ENCODE measurements around the gene HOPX.

The HOPX gene

GRCh38 chr4:56662782-56663468 is 18.2 kb downstream of the HOPX start:
- Histone ChIP-seq H3K9ac (ENCODE audit: low read depth, low read length) (no peak overlapping the region), H3K36me3 (ENCODE audit: control insufficient read depth, insufficient read depth, low read length) (no peaks in the 10 kb centered on the region), H3K9me3 (ENCODE audit: control insufficient read depth, insufficient read depth, low read length) (no peaks in the 10 kb centered on the region), H3K4me1 (ENCODE audit: control insufficient read depth, insufficient read depth, low read length) (peaks cover 13% of the 10 kb centered on the region), H3K4me3 (ENCODE audit: low read depth, low read length) (no peak overlapping the region), H3K27me3 (ENCODE audit: control insufficient read depth, insufficient read depth, low read length) (peaks cover 18% of the 10 kb centered on the region)

- H3K4me1 ChIP-seq (ENCODE audit: control insufficient read depth, insufficient read depth, low read length), result peaks cover 13% of the 10 kb centered on the region
- no peak overlapping the region for H3K4me3 ChIP-seq (ENCODE audit: low read depth, low read length)
- H3K9ac ChIP-seq (ENCODE audit: low read depth, low read length), result no peak overlapping the region
- H3K36me3 ChIP-seq (ENCODE audit: control insufficient read depth, insufficient read depth, low read length), result no peaks in the 10 kb centered on the region
- peaks cover 48% of the 10 kb centered on the region for H3K27me3 ChIP-seq (ENCODE audit: control insufficient read depth, insufficient read depth, low read length)
- H3K9me3 ChIP-seq (ENCODE audit: control insufficient read depth, insufficient read depth, low read length), result no peaks in the 10 kb centered on the region
These were observed 21.1 kb downstream of the HOPX start for GRCh38 chr4:56659946-56660345.

GRCh38 chr4:56658528-56658927 is 22.6 kb downstream of the HOPX start:
- no peak overlapping the region for H3K9ac ChIP-seq (ENCODE audit: low read depth, low read length)
- H3K27me3 ChIP-seq (ENCODE audit: control insufficient read depth, insufficient read depth, low read length), result peaks cover 62% of the 10 kb centered on the region
- H3K4me1 ChIP-seq (ENCODE audit: control insufficient read depth, insufficient read depth, low read length), result peaks cover 16% of the 10 kb centered on the region
- no peaks in the 10 kb centered on the region for H3K36me3 ChIP-seq (ENCODE audit: control insufficient read depth, insufficient read depth, low read length)
- no peak overlapping the region for H3K4me3 ChIP-seq (ENCODE audit: low read depth, low read length)
- H3K9me3 ChIP-seq (ENCODE audit: control insufficient read depth, insufficient read depth, low read length), result no peaks in the 10 kb centered on the region

GRCh38 chr4:56657818-56658217 is 23.3 kb downstream of the HOPX start:
- H3K4me3 ChIP-seq (ENCODE audit: low read depth, low read length), result no peak overlapping the region
- peaks cover 11% of the 10 kb centered on the region for H3K4me1 ChIP-seq (ENCODE audit: control insufficient read depth, insufficient read depth, low read length)
- H3K36me3 ChIP-seq (ENCODE audit: control insufficient read depth, insufficient read depth, low read length), result no peaks in the 10 kb centered on the region
- H3K9ac ChIP-seq (ENCODE audit: low read depth, low read length), result no peak overlapping the region
- H3K9me3 ChIP-seq (ENCODE audit: control insufficient read depth, insufficient read depth, low read length), result no peaks in the 10 kb centered on the region
- peaks cover 69% of the 10 kb centered on the region for H3K27me3 ChIP-seq (ENCODE audit: control insufficient read depth, insufficient read depth, low read length)

- no peaks in the 10 kb centered on the region for H3K9me3 ChIP-seq (ENCODE audit: control insufficient read depth, insufficient read depth, low read length)
- H3K36me3 ChIP-seq (ENCODE audit: control insufficient read depth, insufficient read depth, low read length), result no peaks in the 10 kb centered on the region
- no peak overlapping the region for H3K9ac ChIP-seq (ENCODE audit: low read depth, low read length)
- H3K4me3 ChIP-seq (ENCODE audit: low read depth, low read length), result no peak overlapping the region
- peaks cover 7% of the 10 kb centered on the region for H3K4me1 ChIP-seq (ENCODE audit: control insufficient read depth, insufficient read depth, low read length)
- peaks cover 76% of the 10 kb centered on the region for H3K27me3 ChIP-seq (ENCODE audit: control insufficient read depth, insufficient read depth, low read length)
These were observed 24.0 kb downstream of the HOPX start for GRCh38 chr4:56657128-56657527.

- Histone ChIP-seq H3K9me3 (ENCODE audit: control insufficient read depth, insufficient read depth, low read length) (no peaks in the 10 kb centered on the region), H3K27me3 (ENCODE audit: control insufficient read depth, insufficient read depth, low read length) (peaks cover 76% of the 10 kb centered on the region), H3K36me3 (ENCODE audit: control insufficient read depth, insufficient read depth, low read length) (no peaks in the 10 kb centered on the region), H3K4me3 (ENCODE audit: low read depth, low read length) (peak overlapping the region; percentile 71), H3K9ac (ENCODE audit: low read depth, low read length) (no peak overlapping the region), H3K4me1 (ENCODE audit: control insufficient read depth, insufficient read depth, low read length) (peaks cover 2% of the 10 kb centered on the region)
These were observed 24.8 kb downstream of the HOPX start for GRCh38 chr4:56656346-56656643.

GRCh38 chr4:56655627-56656345 is 25.3 kb downstream of the HOPX start:
- peaks cover 76% of the 10 kb centered on the region for H3K27me3 ChIP-seq (ENCODE audit: control insufficient read depth, insufficient read depth, low read length)
- no peaks in the 10 kb centered on the region for H3K36me3 ChIP-seq (ENCODE audit: control insufficient read depth, insufficient read depth, low read length)
- H3K9ac ChIP-seq (ENCODE audit: low read depth, low read length), result no peak overlapping the region
- peaks cover 2% of the 10 kb centered on the region for H3K4me1 ChIP-seq (ENCODE audit: control insufficient read depth, insufficient read depth, low read length)
- peak overlapping the region; percentile 71 for H3K4me3 ChIP-seq (ENCODE audit: low read depth, low read length)
- H3K9me3 ChIP-seq (ENCODE audit: control insufficient read depth, insufficient read depth, low read length), result no peaks in the 10 kb centered on the region

GRCh38 chr4:56655209-56655626 is 25.9 kb downstream of the HOPX start:
- peaks cover 2% of the 10 kb centered on the region for H3K4me1 ChIP-seq (ENCODE audit: control insufficient read depth, insufficient read depth, low read length)
- peaks cover 76% of the 10 kb centered on the region for H3K27me3 ChIP-seq (ENCODE audit: control insufficient read depth, insufficient read depth, low read length)
- H3K9ac ChIP-seq (ENCODE audit: low read depth, low read length), result no peak overlapping the region
- peak overlapping the region; percentile 71 for H3K4me3 ChIP-seq (ENCODE audit: low read depth, low read length)
- H3K36me3 ChIP-seq (ENCODE audit: control insufficient read depth, insufficient read depth, low read length), result no peaks in the 10 kb centered on the region
- no peaks in the 10 kb centered on the region for H3K9me3 ChIP-seq (ENCODE audit: control insufficient read depth, insufficient read depth, low read length)

- Histone ChIP-seq H3K27me3 (ENCODE audit: control insufficient read depth, insufficient read depth, low read length) (peaks cover 71% of the 10 kb centered on the region), H3K4me3 (ENCODE audit: low read depth, low read length) (no peak overlapping the region), H3K4me1 (ENCODE audit: control insufficient read depth, insufficient read depth, low read length) (peaks cover 2% of the 10 kb centered on the region)
These were observed 26.9 kb downstream of the HOPX start for GRCh38 chr4:56654238-56654632.

GRCh38 chr4:56653461-56654237 is 27.4 kb downstream of the HOPX start:
- Histone ChIP-seq H3K9me3 (ENCODE audit: control insufficient read depth, insufficient read depth, low read length) (no peaks in the 10 kb centered on the region), H3K27me3 (ENCODE audit: control insufficient read depth, insufficient read depth, low read length) (peaks cover 65% of the 10 kb centered on the region), H3K9ac (ENCODE audit: low read depth, low read length) (no peak overlapping the region), H3K4me1 (ENCODE audit: control insufficient read depth, insufficient read depth, low read length) (peaks cover 2% of the 10 kb centered on the region), H3K4me3 (ENCODE audit: low read depth, low read length) (no peak overlapping the region), H3K36me3 (ENCODE audit: control insufficient read depth, insufficient read depth, low read length) (no peaks in the 10 kb centered on the region)

More at GRCh38 chr4:56654238-56654632, 26.9 kb downstream of the HOPX start:
- Histone ChIP-seq H3K36me3 (ENCODE audit: control insufficient read depth, insufficient read depth, low read length) (no peaks in the 10 kb centered on the region), H3K9me3 (ENCODE audit: control insufficient read depth, insufficient read depth, low read length) (no peaks in the 10 kb centered on the region), H3K9ac (ENCODE audit: low read depth, low read length) (no peak overlapping the region)

GRCh38 chr4:56652196-56652595 is 28.9 kb downstream of the HOPX start:
- Histone ChIP-seq H3K4me1 (ENCODE audit: control insufficient read depth, insufficient read depth, low read length) (peaks cover 2% of the 10 kb centered on the region), H3K9me3 (ENCODE audit: control insufficient read depth, insufficient read depth, low read length) (no peaks in the 10 kb centered on the region), H3K9ac (ENCODE audit: low read depth, low read length) (no peak overlapping the region), H3K27me3 (ENCODE audit: control insufficient read depth, insufficient read depth, low read length) (peaks cover 50% of the 10 kb centered on the region), H3K36me3 (ENCODE audit: control insufficient read depth, insufficient read depth, low read length) (no peaks in the 10 kb centered on the region), H3K4me3 (ENCODE audit: low read depth, low read length) (no peak overlapping the region)

- H3K9me3 ChIP-seq (ENCODE audit: control insufficient read depth, insufficient read depth, low read length), result no peaks in the 10 kb centered on the region
- no peaks in the 10 kb centered on the region for H3K36me3 ChIP-seq (ENCODE audit: control insufficient read depth, insufficient read depth, low read length)
- H3K27me3 ChIP-seq (ENCODE audit: control insufficient read depth, insufficient read depth, low read length), result peaks cover 38% of the 10 kb centered on the region
- peaks cover 2% of the 10 kb centered on the region for H3K4me1 ChIP-seq (ENCODE audit: control insufficient read depth, insufficient read depth, low read length)
- no peak overlapping the region for H3K9ac ChIP-seq (ENCODE audit: low read depth, low read length)
- H3K4me3 ChIP-seq (ENCODE audit: low read depth, low read length), result no peak overlapping the region
These were observed 30.1 kb downstream of the HOPX start for GRCh38 chr4:56651056-56651350.

Data from iPS-15b (cell line).